ENCODE results near the gene TMEM150C. TPM values are rescaled to one million over a fixed set of nuclear protein-coding genes. Genes with fewer than 3 reads are reported as not detected.

Gene TMEM150C
- total and polyA plus RNA-seq, 4 donors: 4.8 to 8.7 (median 5.2) TPM

DNA sequence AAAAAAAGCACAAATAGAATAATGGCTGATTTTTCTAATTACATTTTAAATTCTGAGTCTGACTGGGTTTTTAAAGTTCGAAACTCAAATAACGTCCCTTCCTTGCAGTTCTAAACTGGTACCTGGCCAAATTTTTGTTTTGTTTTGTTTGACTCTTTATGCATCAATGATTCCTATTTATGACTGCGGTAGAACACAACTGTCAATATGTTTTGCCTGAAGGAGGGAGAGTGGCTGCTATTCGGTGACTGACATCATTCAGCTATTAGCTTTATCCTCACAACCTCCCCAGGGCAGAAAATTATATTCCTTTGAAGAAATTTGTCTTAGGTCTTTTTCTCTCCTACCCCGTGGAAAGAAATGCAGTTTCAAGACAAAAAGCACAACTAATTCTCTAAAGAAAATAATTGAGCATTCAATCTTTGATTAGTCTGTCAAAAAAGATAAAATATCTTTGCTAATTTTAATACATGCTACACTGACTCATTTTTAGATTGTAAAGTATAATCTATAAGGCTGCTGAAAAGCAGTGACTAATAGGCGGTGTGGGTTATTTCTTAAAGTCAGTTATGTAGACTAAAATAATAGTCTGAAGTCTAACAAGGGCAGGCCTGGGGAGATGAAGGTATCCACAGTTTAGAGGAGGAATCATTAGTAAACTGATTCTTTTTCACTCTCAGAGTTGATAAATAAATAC is 61.9 kb downstream of the TMEM150C start:
- H3K27me3 ChIP-seq (ENCODE audit: control insufficient read depth in 4 of 4, insufficient read depth in 4 of 4, low read length in 3 of 4): no peaks in the 10 kb centered on the region
- no peak overlapping the region for H3K4me3 ChIP-seq (ENCODE audit: low read depth in 1 of 3, low read length in 3 of 3)
- no peak overlapping the region for H3K27ac ChIP-seq (ENCODE audit: low read depth in 1 of 2, low read length in 2 of 2)
- 93% methylated on average over 6 of the region's 6 CpGs for WGBS
- no peak for TF ChIP-seq RXRA (IDR thresholded peaks at IDR 0.05)
- no peaks in the 10 kb centered on the region for H3K4me1 ChIP-seq (ENCODE audit: control insufficient read depth in 4 of 4, insufficient read depth in 4 of 4, low read length in 3 of 4)
- DNase-seq (ENCODE audit: low spot score): no peak
- H3K9ac ChIP-seq (ENCODE audit: low read depth in 1 of 2, low read length in 2 of 2): no peak overlapping the region
- no peaks in the 10 kb centered on the region for H3K9me3 ChIP-seq (ENCODE audit: control insufficient read depth in 4 of 4, low read length in 3 of 4)
- H3K36me3 ChIP-seq (ENCODE audit: control insufficient read depth in 4 of 4, insufficient read depth in 3 of 4, low read depth in 1 of 4, low read length in 3 of 4): peaks cover 0 to 8% (median 4%) of the 10 kb centered on the region in 4 donors

DNA sequence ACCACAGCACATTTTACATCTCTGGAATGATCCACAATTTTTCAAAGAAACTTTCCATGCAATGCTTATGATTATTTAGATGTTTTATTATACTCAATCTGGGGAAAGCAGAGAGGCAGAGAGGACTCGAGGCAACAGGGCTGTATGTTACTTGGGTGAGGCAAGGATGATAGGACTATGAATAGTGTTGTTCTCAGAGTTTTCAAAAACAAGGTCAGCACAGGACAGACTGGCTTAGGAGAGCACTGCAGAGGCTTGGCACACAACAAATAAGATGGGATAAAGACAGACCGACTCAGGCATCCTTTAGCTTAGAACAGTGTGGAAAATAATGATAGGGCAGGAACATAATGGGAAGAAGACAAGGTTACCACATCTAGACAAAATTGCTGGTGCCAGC is 65.4 kb downstream of the TMEM150C start:
- H3K36me3 ChIP-seq (ENCODE audit: control insufficient read depth in 4 of 4, insufficient read depth in 3 of 4, low read depth in 1 of 4, low read length in 3 of 4): peaks cover 0 to 10% (median 2%) of the 10 kb centered on the region in 4 donors
- no peak for TF ChIP-seq TAF1 (conservative IDR thresholded peaks at IDR 0.05)
- TF ChIP-seq EGR1 (IDR thresholded peaks at IDR 0.05; ENCODE audit: low read depth in 2 of 2): no peak
- no peak for TF ChIP-seq GABPA (IDR thresholded peaks at IDR 0.05 in 1 of 2, conservative IDR thresholded peaks at IDR 0.05 in 1 of 2)
- TF ChIP-seq ATF3 (IDR thresholded peaks at IDR 0.05): no peak
- TF ChIP-seq FOXA2 (IDR thresholded peaks at IDR 0.05): no peak
- no peak for TF ChIP-seq NR2F2 (IDR thresholded peaks at IDR 0.05)
- H3K27ac ChIP-seq (ENCODE audit: low read depth in 1 of 2, low read length in 2 of 2): no peak overlapping the region
- H3K4me3 ChIP-seq (ENCODE audit: low read depth in 1 of 3, low read length in 3 of 3): no peak overlapping the region
- DNase-seq (ENCODE audit: low spot score): no peak
- 86% methylated on average over 2 of the region's 2 CpGs for WGBS
- H3K9me3 ChIP-seq (ENCODE audit: control insufficient read depth in 4 of 4, low read length in 3 of 4): no peaks in the 10 kb centered on the region
- H3K4me1 ChIP-seq (ENCODE audit: control insufficient read depth in 4 of 4, insufficient read depth in 4 of 4, low read length in 3 of 4): no peaks in the 10 kb centered on the region
- no peak overlapping the region for H3K9ac ChIP-seq (ENCODE audit: low read depth in 1 of 2, low read length in 2 of 2)
- H3K27me3 ChIP-seq (ENCODE audit: control insufficient read depth in 4 of 4, insufficient read depth in 4 of 4, low read length in 3 of 4): no peaks in the 10 kb centered on the region

GRCh38 chr4:82495666-82496065 is 66.1 kb downstream of the TMEM150C start:
- Histone ChIP-seq H3K27ac (ENCODE audit: low read depth in 1 of 2, low read length in 2 of 2) (no peak overlapping the region), H3K4me3 (ENCODE audit: low read depth in 1 of 3, low read length in 3 of 3) (no peak overlapping the region), H3K9me3 (ENCODE audit: control insufficient read depth in 4 of 4, low read length in 3 of 4) (no peaks in the 10 kb centered on the region), H3K36me3 (ENCODE audit: control insufficient read depth in 4 of 4, insufficient read depth in 3 of 4, low read depth in 1 of 4, low read length in 3 of 4) (peaks cover 0 to 10% (median 2%) of the 10 kb centered on the region in 4 donors), H3K9ac (ENCODE audit: low read depth in 1 of 2, low read length in 2 of 2) (no peak overlapping the region), H3K4me1 (ENCODE audit: control insufficient read depth in 4 of 4, insufficient read depth in 4 of 4, low read length in 3 of 4) (no peaks in the 10 kb centered on the region), H3K27me3 (ENCODE audit: control insufficient read depth in 4 of 4, insufficient read depth in 4 of 4, low read length in 3 of 4) (no peaks in the 10 kb centered on the region)
- TF ChIP-seq NR2F2 (IDR thresholded peaks at IDR 0.05) (no peak), ZBTB33 (IDR thresholded peaks at IDR 0.05) (no peak), TAF1 (conservative IDR thresholded peaks at IDR 0.05) (no peak), GABPA (IDR thresholded peaks at IDR 0.05 in 1 of 2, conservative IDR thresholded peaks at IDR 0.05 in 1 of 2) (no peak), YY1 (IDR thresholded peaks at IDR 0.05) (no peak), SP1 (IDR thresholded peaks at IDR 0.05) (no peak), ATF3 (IDR thresholded peaks at IDR 0.05) (no peak), FOXA2 (IDR thresholded peaks at IDR 0.05) (no peak)
- WGBS: 96% methylated on average over 4 of the region's 4 CpGs
- no peak for DNase-seq (ENCODE audit: low spot score)

Measured in liver (tissue), 9 donors.